HG03064 (cell line): ENCODE measurements around the gene CYLD.

ENCODE experiments used
- ATAC-seq: cut with Tn5 transposase; IDR thresholded peaks from one replicate; pipeline ENCODE4 v1.9.1; 2021; ENCODE audit warnings: low read depth; ENCODE audit not compliant: unreplicated experiment

Gene CYLD

DNA sequence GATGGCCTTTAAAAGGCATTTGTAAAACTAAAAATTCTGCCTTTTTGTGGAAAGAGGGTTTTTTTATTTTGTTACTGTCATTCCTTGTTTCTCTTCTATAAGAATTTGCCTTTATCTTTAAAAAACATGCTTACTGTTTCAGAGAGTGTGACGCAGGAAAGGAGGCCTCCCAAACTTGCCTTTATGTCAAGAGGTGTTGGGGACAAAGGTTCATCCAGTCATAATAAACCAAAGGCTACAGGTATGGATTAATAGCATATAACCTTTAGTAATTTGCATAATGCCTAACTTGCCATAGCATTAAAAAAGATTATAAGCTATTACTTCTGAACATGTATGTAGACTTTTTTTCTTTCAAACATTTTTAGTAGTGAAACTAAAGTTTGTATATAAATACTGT lies 34.2 kb downstream of the CYLD start:
- no peak for ATAC-seq

DNA sequence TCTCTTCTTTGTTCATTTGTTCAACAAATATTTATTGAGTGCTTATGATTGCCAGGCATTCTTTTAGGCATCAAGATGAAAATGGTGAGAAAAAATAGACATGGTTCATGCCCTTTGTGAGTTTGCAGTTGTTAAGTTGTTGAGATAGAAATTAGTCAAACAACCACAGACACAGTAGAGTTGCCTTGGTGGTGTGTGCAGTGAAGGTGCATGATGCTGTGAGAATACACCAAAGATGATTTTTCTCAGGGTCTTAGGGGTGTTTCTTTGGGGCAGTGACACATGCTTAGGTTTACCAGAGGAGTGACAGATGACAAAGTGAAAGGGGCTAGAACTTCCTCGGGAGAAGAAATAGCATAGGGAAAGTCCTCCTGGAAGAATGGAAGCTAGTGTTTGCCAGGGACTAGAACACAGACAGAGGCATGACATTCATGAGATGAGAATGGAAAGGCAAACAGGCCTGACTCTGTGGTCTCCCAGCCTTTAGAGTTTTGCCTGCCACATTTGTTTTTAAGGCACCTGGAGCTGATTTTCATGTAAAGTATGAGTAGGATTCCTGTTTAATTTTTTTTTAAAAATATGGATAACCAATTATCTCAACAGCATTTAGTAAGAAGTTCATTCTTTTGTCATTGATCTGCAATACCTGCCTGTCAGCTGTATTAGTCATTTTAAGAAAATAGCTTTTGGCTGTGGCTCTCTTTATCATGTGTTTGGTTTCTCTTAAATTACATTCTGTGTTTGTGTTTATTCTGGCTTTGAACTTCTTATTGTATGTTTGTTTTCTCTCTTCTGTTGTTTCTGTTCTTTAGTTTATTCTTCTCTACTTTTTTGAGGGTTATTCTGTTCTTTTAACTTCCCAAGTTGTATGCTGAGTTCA lies 36.6 kb downstream of the CYLD start:
- ATAC-seq: no peak

DNA sequence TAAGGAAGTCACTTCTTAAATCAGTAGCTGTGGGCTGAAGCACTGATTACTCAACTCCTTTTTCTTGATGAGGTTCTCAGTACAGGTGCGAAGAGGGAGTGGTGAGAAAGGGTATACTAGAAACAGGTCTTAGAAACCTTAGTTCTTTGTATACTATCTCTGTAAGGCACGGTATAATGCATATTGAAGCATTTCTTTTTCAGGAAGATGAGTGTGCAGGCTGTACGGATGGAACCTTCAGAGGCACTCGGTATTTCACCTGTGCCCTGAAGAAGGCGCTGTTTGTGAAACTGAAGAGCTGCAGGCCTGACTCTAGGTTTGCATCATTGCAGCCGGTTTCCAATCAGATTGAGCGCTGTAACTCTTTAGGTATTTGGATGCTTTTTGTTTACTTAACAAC lies 39.2 kb downstream of the CYLD start:
- ATAC-seq: no peak

DNA sequence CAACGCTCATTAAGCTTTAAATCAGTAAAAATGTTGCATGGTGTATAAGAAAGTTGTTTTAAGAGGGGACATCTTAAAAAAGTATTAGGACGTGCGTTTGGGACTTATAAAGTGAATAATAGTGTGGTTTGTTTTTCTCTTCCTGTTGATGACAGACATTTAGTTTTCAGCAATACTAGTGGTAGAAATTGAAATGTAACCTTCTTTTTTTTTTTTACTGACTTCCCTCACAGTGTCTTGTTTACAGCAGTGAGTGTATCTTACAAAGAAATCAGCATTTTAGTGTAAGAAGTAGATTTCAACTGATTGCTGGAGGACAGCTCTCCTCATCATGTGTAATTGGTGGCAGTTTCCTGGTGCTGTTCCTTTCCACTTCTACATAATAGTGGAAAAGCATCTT lies 39.6 kb downstream of the CYLD start:
- no peak for ATAC-seq

DNA sequence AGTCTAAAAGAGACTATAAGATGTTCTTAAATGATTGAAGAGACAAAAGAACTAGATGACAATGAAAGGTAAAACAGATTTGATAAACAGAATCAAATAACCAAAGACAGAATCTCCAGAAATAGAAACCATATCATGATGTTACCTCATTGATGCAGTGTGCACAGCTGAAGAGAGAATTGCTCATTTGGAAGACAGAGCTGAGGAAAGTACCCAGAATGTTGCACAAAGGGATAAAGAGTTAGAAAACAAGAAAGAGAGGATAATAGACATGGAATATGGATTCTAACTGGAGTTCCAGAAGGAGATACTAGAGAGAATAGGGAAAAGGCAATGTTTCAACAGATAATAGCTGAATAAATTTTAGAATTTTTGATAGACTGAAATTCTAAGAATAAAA lies 47.9 kb downstream of the CYLD start:
- ATAC-seq: no peak

DNA sequence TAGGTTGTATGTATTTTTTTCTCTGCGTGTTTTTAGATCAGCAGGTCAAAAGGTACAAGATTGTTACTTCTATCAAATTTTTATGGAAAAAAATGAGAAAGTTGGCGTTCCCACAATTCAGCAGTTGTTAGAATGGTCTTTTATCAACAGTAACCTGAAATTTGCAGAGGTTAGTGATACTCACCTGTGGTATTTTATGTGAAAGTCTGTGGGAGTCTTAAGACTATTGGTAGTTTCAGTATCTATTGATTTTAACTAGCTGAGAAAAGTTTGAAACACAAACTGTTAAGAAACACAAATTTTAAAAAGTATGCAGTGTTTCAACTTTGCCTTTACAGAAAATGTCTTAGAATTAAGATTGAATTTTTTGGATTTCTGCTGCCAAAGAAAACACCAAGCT lies 49.6 kb downstream of the CYLD start:
- no peak for ATAC-seq

DNA sequence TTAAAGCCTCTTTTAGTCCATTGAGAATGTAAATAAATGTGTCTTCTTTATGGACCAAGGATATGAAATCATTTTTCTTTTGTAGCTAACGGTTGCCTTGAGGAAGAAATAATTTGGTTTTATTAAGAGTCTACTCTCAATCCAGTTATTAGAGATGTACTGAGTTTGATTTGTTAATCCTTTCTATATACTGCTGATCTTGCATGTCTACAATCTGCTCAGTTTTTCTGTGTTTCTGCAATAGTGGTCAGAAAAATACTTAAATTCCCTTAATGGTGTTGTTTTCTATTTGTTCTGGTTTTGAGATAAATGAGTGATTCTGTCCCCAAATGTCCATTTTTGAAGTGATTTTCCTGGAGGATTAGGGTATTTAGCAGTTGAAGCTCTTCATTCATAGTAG lies 54.9 kb downstream of the CYLD start:
- no peak for ATAC-seq

DNA sequence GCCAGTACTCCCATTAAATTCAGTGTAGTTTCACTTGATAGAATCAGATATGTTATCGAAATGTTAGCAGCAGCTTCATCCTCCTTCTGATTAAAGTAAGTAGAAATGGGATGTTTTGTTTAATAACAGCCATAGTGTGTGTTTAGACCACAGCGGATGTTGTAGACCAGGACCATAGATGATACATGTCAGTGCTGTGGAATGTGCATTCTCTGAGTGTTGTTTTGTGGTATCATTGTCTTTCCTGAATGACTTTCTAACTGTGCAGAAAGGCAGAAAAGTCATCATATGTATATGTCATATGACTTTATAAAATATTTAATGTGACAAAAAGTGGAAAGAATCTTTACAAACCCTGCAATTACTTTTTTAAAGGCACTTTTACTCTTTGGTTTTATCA lies 55.6 kb downstream of the CYLD start:
- no peak for ATAC-seq

DNA sequence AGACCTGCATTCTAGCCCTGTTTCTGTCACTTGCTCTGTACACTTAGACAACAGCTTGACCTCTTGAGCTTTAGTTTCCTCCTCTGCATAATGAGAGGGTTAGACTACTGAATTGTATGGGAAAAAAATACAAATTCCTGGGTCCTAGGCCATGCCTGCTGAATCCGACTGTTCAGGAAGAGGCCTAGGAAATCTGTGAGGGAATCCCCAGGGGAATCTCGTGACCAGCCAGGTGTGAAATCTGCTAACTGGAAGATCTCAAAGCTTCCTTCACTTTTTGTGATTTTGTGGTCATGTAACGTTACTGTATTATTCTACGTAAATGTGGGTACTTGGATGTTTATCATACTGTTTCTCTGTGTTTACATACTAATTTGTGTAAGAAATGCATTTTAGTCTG lies 58.2 kb downstream of the CYLD start:
- no peak for ATAC-seq

DNA sequence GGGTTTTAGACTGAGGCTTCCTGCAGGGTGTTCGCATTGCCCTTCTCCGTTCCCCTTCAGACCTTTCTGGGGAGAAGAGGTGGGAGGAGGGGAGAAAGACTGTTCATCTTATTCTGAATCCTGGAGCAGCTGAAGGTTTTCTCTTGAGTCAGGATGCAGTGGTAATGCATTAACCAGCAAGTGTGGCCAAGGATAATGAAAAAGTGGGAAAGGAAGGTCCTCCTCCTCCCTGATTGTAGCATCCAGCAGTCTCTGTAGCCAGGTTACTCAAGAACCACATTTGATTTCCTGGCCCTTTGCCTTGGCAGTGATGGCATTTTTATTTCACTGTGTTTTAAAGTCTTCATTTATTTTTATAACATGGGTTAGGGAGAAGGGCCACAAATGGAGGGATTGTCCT lies 59.1 kb downstream of the CYLD start:
- ATAC-seq: no peak

DNA sequence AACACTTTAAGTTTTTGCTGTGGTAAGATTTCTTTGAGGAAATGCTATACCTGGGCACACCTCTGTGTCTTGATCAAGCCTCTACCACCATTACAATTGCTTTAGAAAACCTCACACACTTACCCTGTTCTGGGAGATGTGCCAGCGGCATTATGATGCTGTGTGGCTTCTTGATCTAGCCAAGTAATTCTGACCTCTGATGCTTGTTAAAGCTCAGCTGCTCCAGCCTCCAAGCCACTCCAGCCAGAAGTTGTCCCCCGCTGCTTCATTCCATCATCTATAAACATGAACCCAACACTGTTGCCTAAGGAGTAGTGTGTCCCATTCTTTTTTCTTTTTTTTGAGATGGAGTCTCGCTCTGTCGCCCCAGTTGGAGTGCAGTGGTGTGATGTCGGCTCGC lies 60.1 kb downstream of the CYLD start:
- ATAC-seq: no peak

DNA sequence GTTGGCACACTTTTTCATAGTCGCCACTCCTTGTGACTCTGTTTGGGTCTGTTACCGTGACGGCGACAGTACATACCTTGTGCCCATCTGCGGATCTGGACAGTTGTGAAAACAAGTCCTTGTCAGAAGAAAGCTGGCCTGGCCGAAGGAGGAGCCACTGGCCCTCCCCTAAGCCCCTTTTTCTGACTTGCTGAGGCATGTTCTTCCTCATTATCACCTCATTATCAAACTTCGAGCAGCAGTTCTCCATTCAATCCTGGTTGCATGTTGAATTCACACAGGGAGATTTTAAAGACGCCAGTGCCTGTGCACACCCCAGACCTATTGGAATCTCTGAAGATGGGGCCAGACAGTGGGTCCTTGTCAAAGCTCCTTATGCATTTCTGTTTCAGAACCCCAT lies 61.1 kb downstream of the CYLD start:
- no peak for ATAC-seq

DNA sequence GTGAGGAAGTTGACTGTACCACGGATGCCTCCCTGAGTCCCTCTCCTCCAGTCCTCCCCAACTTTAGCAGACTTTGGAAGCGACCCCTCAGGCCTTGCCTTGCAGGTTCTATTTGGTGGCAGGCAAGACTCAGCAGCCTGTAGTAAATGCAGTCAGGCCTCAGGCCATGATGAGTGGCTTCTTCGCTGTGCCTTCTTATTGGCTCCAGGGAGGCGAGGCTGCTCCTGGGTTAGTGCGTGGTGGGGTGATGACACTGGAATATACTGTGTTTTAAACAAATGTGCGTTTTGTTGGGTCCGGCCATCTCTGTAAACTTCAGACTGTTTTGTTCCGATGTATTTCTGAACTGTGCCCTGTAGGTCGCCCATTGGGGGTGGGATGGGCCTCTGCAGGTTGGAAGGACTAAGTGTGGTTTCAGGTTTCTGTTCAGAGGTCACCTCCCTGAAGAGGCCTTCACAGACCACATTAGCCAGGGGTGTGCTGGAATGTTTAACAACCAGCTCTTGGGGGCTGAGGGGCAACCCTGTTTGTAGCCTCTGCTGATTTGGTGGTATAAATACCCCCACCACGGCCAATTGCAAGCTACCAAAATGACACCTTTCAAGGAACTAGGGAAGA lies 62.5 kb downstream of the CYLD start:
- ATAC-seq: no peak

DNA sequence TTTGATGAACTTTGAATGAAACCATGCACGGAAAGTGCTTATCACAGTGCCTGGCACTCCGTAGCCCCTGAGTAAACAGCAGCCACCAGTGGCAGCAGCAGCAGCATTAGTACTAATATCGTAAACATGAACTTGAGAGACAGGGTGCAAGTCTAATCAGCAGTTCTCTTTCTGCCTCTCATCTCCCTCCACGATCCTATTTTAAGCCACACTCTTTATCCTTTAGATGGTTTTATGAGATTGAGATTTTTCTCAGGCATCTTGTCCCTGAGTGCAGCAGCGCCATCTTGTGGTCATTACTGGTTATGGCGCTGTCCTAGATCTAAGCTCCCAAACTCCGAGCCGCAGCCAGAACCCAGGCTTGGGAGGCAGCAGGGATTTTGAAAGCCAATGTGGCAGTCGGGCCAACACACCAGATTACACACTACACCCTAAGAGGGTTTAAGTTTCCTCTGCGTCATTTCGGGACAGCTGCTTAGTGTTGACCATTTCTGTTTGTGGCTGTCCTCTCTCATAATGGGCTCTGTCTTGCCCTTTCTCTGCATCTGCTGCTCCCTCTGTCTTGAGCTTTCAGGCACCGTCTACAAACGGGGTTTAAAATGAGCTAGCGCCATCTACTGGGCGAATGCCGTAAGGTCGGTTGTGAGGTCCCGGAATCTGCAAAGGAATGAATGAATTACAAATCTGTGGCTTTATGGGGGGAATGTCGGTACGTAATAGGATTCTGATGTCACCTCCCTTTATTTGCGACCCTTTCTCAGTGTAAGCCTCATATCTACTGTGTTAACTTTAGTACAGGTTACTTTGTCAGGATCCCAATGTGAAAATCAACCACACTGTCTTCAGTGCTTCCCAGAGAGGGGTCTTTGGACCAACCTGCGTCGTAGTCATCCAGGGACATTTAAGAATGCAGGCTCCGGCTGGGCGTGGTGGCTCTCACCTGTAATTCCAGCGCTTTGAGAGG lies 64.5 kb downstream of the CYLD start:
- peak; percentile 84 for ATAC-seq

DNA sequence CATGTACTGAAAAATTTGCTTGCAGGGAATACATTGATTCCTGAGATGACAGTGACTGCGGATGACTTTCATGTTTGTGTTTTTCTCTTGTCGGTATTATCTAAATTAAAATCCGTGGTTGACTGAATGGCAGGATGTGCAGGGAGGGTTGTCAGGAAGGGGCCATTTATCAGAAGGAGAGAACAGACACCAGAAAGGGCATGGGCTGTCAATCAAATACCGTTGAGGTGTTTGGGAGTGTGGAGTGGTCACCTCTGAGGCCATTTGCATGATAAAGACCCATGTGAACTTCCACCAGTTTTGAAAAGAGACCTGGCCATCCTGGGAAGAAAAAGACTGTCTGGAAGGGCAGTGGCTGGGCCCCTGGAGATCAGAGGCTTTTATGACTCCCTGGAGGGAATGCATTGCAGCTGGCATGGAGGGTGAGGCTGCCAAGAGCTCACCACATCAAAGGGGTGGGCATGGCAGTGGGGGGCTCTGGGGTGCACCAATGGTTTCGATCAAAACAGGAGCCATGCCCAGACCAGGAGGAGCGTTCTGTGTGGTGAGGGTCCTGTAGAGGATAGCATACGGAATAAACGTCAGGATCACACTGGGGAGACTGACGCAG lies 67.1 kb downstream of the CYLD start:
- ATAC-seq: no peak

DNA sequence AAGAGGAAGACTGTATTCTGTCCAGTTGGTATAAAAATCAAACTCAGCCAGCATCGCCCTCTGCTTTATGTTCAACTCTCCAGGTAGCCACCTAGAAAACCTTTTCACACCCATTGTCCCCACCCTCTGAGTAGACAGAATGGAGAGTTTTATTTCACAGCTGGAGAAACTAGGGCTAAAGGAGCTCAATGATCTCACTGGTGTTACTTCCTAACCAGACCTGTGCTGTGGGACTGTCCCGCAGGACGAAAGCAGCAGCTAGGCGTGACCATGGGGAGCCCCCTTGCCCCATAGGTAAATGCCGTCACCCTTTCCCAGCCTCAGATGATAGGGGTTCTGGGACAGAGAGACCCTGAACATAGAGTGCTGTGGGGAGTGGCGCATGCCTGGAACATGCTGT lies 67.7 kb downstream of the CYLD start:
- no peak for ATAC-seq

DNA sequence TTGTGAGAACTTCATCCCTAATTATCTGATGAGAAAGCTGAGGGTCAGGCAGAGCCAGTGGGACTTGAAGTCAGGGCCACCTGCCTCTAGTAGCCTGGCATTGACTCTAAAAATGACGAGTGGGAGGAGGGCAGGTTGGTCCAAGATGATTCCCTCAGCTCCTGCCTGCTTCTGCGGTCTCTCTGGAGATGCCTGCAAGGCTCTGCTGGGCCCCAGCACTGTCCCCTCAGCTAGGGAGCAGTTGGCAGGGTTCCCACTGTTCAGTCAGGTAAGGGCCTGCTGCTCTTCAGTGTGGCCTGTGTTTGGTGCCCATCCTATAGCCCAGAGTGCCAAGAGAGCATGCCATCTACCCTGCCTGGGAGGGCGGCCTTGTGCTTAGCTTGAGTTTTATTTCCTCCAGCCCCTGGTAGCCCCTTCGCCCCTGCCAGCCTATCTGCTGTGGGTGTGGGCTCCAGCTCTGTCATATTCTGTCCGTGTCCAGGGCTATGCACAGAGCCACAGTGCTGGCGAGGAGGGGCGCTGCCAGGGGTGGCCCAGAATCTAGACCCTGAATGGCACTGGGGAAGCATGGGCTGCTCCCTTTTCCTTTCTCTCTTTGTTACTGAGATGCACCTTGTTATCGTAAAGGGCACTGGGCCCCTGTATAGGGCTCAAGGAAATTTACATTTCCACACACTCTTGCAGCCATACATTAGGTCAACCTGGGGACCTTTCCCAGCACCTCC lies 68.5 kb downstream of the CYLD start:
- no peak for ATAC-seq

DNA sequence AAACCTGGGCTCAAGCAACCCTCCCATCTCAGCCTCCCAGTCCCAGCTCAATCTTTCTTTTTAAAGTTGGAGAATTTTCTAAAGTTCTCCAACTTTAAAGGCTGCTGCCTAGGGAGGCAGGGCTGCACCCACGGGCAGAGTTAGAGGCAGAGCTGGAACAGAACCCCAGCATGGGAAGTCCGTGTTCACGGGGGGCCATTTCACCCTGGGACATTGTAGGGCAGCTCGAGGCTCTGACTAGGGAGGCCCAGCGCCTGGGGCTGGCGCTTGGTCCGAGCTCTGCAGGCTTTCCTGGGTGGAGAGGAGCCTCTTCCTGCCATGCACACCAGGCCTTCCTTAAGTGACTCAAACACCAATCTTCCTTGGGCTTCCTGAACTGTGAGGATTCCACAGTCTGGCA lies 70.2 kb downstream of the CYLD start:
- ATAC-seq: no peak

DNA sequence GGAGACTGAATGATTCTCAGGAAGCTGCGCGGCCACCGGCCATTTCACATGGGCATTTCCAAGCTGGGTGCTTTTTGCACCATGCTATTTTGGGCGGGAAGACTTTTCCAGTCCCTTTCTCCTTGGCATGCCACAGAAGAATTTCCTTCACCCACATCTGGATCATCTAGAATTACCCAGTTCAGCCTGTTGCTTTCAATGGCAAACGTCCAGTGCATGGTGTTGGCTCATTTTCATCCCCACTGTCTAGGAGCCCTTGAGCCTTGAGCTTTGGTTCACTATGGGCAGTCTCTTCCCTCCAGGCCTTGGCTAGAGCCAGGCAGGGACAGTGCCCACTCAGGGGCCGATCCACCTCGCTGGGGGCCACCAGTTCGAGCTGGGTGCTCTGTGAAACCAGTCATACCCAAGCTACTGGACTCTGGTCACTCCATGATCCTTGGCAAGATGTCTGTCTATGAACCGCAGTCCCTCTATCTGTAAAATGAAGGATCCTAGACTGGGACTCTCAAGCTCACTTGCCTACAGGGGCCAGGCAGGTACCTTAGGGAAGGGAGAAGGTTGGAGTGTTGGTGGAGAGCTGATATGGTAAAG lies 71.1 kb downstream of the CYLD start:
- ATAC-seq: no peak

DNA sequence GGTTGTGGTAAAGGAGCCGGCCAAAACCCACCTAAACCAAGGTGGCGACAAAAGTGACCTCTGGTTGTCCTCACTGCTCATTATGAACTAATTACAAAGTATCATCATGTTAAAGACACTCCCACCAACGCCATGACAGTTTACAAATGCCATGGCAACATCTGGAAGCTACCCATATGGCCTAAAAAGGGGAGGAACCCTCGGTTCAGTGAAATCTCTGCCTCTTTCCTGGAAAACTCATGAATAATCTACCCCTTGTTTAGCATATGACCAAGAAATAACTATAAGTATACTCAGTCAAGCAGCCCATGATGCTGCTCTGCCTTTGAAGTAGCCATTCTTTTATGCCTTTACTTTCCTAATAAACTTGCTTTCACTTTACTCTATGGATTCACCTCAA lies 72.2 kb downstream of the CYLD start:
- ATAC-seq: no peak
